DOHH2 (cell line): ENCODE data around the gene C1orf105.

Source experiments
- H3F3A ChIP-seq: fragments of 200-600 bp; sonication (generic), shearing (Covaris generic); 2 replicates; pipeline ENCODE4 v1.6.0; 2016; ENCODE audit warnings: antibody characterized with exemption, mild to moderate bottlenecking; ENCODE audit not compliant: control insufficient read depth, insufficient read depth
- H3K27ac ChIP-seq: fragments of 200-600 bp; sonication (generic); 2 replicates; pipeline ENCODE4 v1.5.1; 2014; ENCODE audit warnings: low read depth, mild to moderate bottlenecking, low read length, moderate library complexity
- H3K27me3 ChIP-seq: fragments of 200-600 bp; sonication (generic); 2 replicates; pipeline ENCODE4 v1.6.1; 2014; ENCODE audit warnings: mild to moderate bottlenecking, low read length, mixed read lengths; ENCODE audit not compliant: control insufficient read depth
- H3K36me3 ChIP-seq: fragments of 200-600 bp; sonication (generic); 2 replicates; pipeline ENCODE4 v1.6.1; 2014; ENCODE audit warnings: mild to moderate bottlenecking, low read length, moderate library complexity, mixed read lengths; ENCODE audit not compliant: control insufficient read depth
- H3K4me1 ChIP-seq: fragments of 200-600 bp; sonication (generic); 2 replicates; pipeline ENCODE4 v1.6.1; 2014; ENCODE audit warnings: mild to moderate bottlenecking, low read length, mixed read lengths; ENCODE audit not compliant: control insufficient read depth
- H3K4me2 ChIP-seq: fragments of 200-600 bp; sonication (generic); 2 replicates; pipeline ENCODE4 v1.6.0; 2014; ENCODE audit warnings: mild to moderate bottlenecking, low read length, moderate library complexity
- H3K4me3 ChIP-seq: fragments of 200-600 bp; sonication (generic); 2 replicates; pipeline ENCODE4 v1.5.1; 2014; ENCODE audit warnings: mild to moderate bottlenecking, low read length, mixed read lengths
- H3K79me2 ChIP-seq: fragments of 200-600 bp; sonication (generic); 2 replicates; pipeline ENCODE4 v1.6.1; 2014; ENCODE audit warnings: mild to moderate bottlenecking, low read length, mixed read lengths; ENCODE audit not compliant: control insufficient read depth
- H3K9me2 ChIP-seq: fragments of 200-600 bp; sonication (generic); replicated peaks from 2 replicates; pipeline ENCODE4 v1.6.1; 2014; ENCODE audit warnings: mild to moderate bottlenecking, low read length, mixed read lengths; ENCODE audit not compliant: control insufficient read depth
- H3K9me3 ChIP-seq: fragments of 200-600 bp; sonication (generic); 2 replicates; pipeline ENCODE4 v1.6.1; 2014; ENCODE audit warnings: antibody characterized with exemption, low read length, mixed read lengths; ENCODE audit not compliant: control insufficient read depth, insufficient read depth
- H4K20me1 ChIP-seq: fragments of 200-600 bp; sonication (generic); 2 replicates; pipeline ENCODE4 v1.6.0; 2014; ENCODE audit warnings: low read depth, mild to moderate bottlenecking, antibody characterized with exemption, low read length, moderate library complexity; ENCODE audit not compliant: control insufficient read depth, insufficient read depth
- EZH2phosphoT487 ChIP-seq: fragments of 200-600 bp; sonication (generic); IDR thresholded peaks from 2 replicates; pipeline ENCODE4 v1.6.1; 2017; ENCODE audit warnings: borderline replicate concordance, mild to moderate bottlenecking, antibody characterized with exemption, low read length, moderate library complexity, mixed read lengths
- TF ChIP-seq, protein P1 (sequence below): fragments of 200-600 bp; sonication (generic); IDR thresholded peaks from one replicate; pipeline ENCODE4 v1.5.1; 2014; ENCODE audit warnings: antibody characterized with exemption, mild to moderate bottlenecking, low read depth, low read length; ENCODE audit not compliant: poor library complexity, severe bottlenecking

Gene C1orf105

DNA sequence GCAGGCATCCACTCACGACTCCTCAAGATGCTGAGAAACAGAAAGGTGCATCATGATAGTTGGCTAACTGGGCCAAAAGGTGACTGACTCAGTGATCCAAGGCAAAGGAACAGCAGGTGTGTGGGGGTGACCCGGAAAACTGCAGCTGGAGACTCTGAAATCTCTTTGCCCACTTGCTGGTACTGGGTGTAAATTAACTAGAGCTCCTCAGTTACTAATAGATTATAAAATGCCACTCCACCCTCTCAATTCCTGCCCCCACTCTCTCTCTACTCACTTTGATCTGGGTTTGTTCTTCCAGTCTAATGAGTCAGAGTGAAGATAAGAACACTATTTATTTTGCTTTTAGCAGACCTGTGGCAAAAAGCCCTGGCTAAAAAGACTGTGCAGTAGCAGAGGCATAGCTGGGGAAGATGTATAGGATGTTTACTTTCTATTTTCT is 30.5 kb downstream of the C1orf105 start:
- no peaks in the 10 kb centered on the region for H3F3A ChIP-seq
- no peaks in the 10 kb centered on the region for H3K27me3 ChIP-seq
- H3K4me2 ChIP-seq: no peak overlapping the region
- H3K9me2 ChIP-seq: no peaks in the 10 kb centered on the region
- H4K20me1 ChIP-seq: no peaks in the 10 kb centered on the region
- no peak overlapping the region for H3K27ac ChIP-seq
- TF ChIP-seq, protein P1, sequence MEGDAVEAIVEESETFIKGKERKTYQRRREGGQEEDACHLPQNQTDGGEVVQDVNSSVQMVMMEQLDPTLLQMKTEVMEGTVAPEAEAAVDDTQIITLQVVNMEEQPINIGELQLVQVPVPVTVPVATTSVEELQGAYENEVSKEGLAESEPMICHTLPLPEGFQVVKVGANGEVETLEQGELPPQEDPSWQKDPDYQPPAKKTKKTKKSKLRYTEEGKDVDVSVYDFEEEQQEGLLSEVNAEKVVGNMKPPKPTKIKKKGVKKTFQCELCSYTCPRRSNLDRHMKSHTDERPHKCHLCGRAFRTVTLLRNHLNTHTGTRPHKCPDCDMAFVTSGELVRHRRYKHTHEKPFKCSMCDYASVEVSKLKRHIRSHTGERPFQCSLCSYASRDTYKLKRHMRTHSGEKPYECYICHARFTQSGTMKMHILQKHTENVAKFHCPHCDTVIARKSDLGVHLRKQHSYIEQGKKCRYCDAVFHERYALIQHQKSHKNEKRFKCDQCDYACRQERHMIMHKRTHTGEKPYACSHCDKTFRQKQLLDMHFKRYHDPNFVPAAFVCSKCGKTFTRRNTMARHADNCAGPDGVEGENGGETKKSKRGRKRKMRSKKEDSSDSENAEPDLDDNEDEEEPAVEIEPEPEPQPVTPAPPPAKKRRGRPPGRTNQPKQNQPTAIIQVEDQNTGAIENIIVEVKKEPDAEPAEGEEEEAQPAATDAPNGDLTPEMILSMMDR: no peak
- no peak for TF ChIP-seq EZH2phosphoT487
- H3K79me2 ChIP-seq: no peaks in the 10 kb centered on the region
- H3K4me3 ChIP-seq: no peak overlapping the region
- peaks cover 6% of the 10 kb centered on the region; the same call in 1 of the 2 replicates for H3K4me1 ChIP-seq
- no peaks in the 10 kb centered on the region for H3K9me3 ChIP-seq
- no peaks in the 10 kb centered on the region for H3K36me3 ChIP-seq

DNA sequence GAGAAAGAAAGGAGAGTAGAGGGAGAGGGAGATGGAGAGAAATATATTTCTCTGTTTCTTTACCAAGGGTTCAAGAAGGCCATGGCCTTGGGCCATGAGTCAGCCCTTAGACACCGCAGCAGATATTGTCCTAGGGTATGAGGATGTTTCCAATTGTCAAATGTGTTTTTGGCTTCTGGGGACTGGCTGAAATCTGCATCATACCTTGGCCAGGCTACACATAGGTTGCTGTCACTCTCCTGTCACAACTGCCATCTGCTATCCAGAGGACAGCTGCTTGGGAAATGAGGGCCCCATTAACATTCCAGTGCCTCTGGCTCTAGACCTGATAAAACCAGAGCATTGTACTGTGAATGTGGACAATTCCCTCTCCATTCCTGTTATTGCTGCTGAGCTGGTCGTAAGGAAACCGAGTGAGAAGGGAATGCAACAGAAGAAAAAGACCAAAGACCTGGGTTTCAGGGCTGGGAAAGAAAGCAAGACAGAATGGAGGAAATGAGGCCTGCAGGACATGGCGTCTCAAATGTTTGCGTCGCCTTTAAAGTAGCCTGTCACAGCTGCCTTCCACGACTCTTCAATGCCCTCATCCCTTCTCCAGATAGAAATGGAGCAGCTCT is 32.2 kb downstream of the C1orf105 start:
- H4K20me1 ChIP-seq: no peaks in the 10 kb centered on the region
- no peaks in the 10 kb centered on the region for H3K9me3 ChIP-seq
- peaks cover 6% of the 10 kb centered on the region; the same call in 1 of the 2 replicates for H3K4me1 ChIP-seq
- H3K9me2 ChIP-seq: no peaks in the 10 kb centered on the region
- no peak overlapping the region for H3K4me3 ChIP-seq
- H3K27ac ChIP-seq: no peak overlapping the region
- no peaks in the 10 kb centered on the region for H3K79me2 ChIP-seq
- no peaks in the 10 kb centered on the region for H3K36me3 ChIP-seq
- H3K27me3 ChIP-seq: no peaks in the 10 kb centered on the region
- TF ChIP-seq, protein P1: no peak
- no peak for TF ChIP-seq EZH2phosphoT487
- H3K4me2 ChIP-seq: no peak overlapping the region
- H3F3A ChIP-seq: no peaks in the 10 kb centered on the region

DNA sequence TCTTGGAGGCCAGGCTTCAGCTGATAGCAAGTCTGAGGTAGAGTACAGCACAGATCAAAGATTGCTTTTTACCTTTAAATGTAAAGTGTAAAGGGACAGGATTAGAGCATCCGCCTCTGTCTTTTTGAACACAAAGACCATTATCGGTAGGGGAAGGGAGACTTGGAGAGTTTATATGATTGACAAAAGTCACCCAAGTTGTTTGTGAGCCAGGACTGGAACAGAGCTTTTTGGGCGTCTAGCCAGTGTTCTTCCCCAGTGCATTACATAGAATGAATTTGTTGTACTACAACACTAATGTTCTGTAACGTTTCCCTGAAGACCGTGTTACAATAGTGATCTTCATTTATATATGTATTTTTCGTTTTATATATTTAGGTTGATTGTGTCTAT is 32.7 kb downstream of the C1orf105 start:
- H3K9me2 ChIP-seq: no peaks in the 10 kb centered on the region
- H3K79me2 ChIP-seq: no peaks in the 10 kb centered on the region
- no peak overlapping the region for H3K27ac ChIP-seq
- no peaks in the 10 kb centered on the region for H3K27me3 ChIP-seq
- H3K9me3 ChIP-seq: no peaks in the 10 kb centered on the region
- no peaks in the 10 kb centered on the region for H3F3A ChIP-seq
- H3K4me2 ChIP-seq: no peak overlapping the region
- H3K36me3 ChIP-seq: no peaks in the 10 kb centered on the region
- no peaks in the 10 kb centered on the region for H4K20me1 ChIP-seq
- TF ChIP-seq EZH2phosphoT487: no peak
- H3K4me3 ChIP-seq: no peak overlapping the region
- H3K4me1 ChIP-seq: peaks cover 6% of the 10 kb centered on the region; the same call in 1 of the 2 replicates

DNA sequence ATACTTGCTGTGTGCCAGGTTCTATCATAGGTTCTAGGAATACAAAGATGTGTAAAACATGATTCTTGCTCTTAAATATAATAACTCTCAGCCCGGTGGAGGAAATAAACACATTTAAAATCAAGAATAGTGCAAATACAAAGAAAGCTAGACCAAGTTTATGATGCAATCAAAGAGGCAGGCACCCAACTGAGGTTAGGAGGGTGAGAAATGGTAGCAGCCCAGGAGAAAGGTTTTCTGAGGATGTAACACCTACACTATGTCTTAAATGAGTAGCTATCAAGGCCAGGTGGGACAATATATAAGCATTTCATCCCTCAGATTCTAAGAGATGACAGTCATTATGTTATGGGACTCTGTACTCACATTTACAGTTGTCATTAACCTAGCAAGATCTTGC is 33.1 kb downstream of the C1orf105 start:
- Histone ChIP-seq H3K9me3 (no peaks in the 10 kb centered on the region), H4K20me1 (no peaks in the 10 kb centered on the region), H3K79me2 (no peaks in the 10 kb centered on the region), H3F3A (no peaks in the 10 kb centered on the region), H3K4me2 (no peak overlapping the region), H3K4me3 (no peak overlapping the region), H3K9me2 (no peaks in the 10 kb centered on the region), H3K27me3 (no peaks in the 10 kb centered on the region), H3K27ac (no peak overlapping the region), H3K36me3 (no peaks in the 10 kb centered on the region), H3K4me1 (peaks cover 6% of the 10 kb centered on the region; the same call in 1 of the 2 replicates)
- TF ChIP-seq, protein P1: no peak
- TF ChIP-seq EZH2phosphoT487: no peak
